Glutamatergic neuron (in vitro differentiated cells): ENCODE results near the gene SBNO1. TPM values are rescaled to one million over a fixed set of nuclear protein-coding genes. Genes with fewer than 3 reads are reported as not detected.

Experiments
- DNase-seq: peaks from one replicate; pipeline ENCODE4 v3.0.0; 2022
- H3K27ac Mint-ChIP-seq: one replicate; pipeline ENCODE4 v1.8.0; 2020; ENCODE audit warnings: mild to moderate bottlenecking, mixed read lengths, inconsistent platforms; ENCODE audit not compliant: unreplicated experiment
- H3K27me3 Mint-ChIP-seq: one replicate; pipeline ENCODE4 v1.8.0; 2020; ENCODE audit warnings: mild to moderate bottlenecking, moderate library complexity, mixed read lengths, inconsistent platforms; ENCODE audit not compliant: unreplicated experiment
- H3K36me3 Mint-ChIP-seq: one replicate; pipeline ENCODE4 v1.8.0; 2020; ENCODE audit warnings: mild to moderate bottlenecking, mixed read lengths, inconsistent platforms; ENCODE audit not compliant: unreplicated experiment
- H3K4me1 Mint-ChIP-seq: one replicate; pipeline ENCODE4 v1.8.0; 2020; ENCODE audit warnings: mild to moderate bottlenecking, low read depth, mixed read lengths, inconsistent platforms; ENCODE audit not compliant: unreplicated experiment
- H3K4me3 Mint-ChIP-seq: one replicate; pipeline ENCODE4 v1.8.0; 2020; ENCODE audit warnings: mild to moderate bottlenecking, mixed read lengths, inconsistent platforms; ENCODE audit not compliant: unreplicated experiment
- H3K9me3 Mint-ChIP-seq: one replicate; pipeline ENCODE4 v1.8.0; 2020; ENCODE audit warnings: mild to moderate bottlenecking, moderate library complexity, mixed read lengths, inconsistent platforms; ENCODE audit not compliant: unreplicated experiment
- total RNA-seq: library from RNA; stranded (reverse); fragmentation: NEBNext Ultra II Directional; extraction: Animal tissue kit (Norgen Biotek cat#: 25700); gene quantifications from one replicate; pipeline ENCODE4 v1.2.1, GENCODE V29; 2021; ENCODE audit not compliant: unreplicated experiment
- TF ChIP-seq, protein P1 (sequence below): fragments of 200-600 bp; sonication (generic); IDR thresholded peaks from one replicate; pipeline ENCODE4 v1.5.0; 2021; ENCODE audit not compliant: partially characterized antibody, unreplicated experiment

The SBNO1 gene
- total RNA-seq, 1 donor from 2014 or later = 50.9 TPM

DNA sequence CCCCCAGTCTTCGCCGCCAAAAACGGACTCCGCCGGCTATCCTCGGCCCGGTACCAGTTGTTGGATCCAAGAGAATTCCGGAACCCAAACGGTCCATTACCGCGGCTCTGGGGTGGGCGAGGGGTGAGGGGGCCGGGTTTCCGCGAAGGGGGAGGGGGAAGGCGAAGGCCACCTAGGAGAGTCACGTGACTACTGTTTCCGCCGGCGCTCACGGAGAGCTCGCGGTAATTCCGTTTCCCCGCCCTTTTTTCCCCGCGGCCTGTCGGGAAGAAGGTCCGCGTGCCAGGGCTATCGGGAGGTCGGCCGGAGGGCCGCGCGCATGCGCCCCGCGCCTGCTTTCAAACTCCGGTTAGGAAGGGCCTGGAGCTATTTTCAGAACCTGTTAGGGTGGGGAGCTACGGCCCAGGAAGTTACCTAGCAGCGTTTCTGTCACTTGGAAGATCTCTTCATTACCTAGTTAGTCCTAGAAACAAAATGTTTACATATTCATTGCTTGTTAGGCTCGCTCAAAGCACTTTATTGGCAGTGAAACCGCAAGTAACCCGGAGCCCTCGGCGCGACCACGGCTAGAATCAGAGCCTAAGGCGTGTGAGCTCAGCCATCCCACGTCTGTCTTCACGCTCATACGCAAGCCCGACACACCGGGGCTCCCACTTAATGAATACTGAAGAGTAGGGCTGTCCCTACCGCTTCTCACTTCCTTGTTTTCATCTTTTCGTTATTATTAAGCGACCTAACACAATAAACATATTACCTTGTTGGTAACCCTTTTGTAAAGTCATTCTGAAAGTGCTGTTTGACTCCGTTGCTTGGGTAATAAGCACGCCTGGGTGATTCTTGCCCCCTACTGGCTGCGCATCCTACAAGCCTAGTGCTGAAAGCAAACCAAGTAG, 624 bp upstream of the SBNO1 start:
- H3K4me3 Mint-ChIP-seq = peak overlapping the region; percentile 97

DNA sequence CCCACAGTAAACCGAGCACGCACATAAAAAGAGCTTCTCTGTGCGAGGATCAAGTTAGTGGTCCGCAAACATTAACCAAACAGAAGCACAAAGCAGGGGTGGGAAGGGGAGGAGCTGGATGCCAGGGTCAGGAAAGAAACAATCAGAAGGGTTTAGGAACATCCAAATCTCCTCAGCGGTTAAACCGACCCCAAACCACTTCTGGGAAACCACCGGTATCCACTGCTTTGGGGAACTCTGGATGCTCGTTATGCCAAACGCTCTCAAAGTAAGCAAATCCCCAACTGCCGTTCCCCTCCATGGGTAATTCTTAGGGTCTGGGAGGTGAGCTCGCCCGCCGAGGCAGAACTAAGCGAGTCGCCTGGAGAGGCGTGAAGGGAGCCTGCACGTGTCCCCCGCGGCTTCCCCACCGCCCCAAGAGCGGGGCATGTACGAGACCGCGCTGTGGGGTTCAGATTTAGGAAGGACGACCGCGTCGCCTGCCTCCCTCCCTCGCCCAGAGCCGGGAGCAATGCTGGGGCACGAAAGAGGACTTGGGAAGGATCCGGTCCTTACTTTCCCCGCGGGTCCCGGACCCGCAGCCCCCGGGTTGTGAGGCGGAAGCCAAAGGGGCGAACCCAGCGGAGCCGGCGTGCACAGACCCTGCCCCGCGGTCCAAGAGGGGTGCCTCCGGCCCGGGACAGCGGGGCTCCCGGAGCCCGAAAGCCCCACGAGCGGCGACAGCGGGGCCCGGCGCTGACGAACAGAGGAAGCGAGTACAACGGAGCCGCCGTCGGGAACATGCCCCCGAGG, 711 bp downstream of the SBNO1 start:
- Mint-ChIP-seq H3K27ac (peak overlapping the region; percentile 82), H3K4me1 (peaks cover 12% of the 10 kb centered on the region), H3K36me3 (no peaks in the 10 kb centered on the region), H3K4me3 (peak overlapping the region; percentile 97), H3K27me3 (peaks cover 3% of the 10 kb centered on the region), H3K9me3 (peaks cover 5% of the 10 kb centered on the region)
- DNase-seq = peak; percentile 32
- TF ChIP-seq, protein P1, sequence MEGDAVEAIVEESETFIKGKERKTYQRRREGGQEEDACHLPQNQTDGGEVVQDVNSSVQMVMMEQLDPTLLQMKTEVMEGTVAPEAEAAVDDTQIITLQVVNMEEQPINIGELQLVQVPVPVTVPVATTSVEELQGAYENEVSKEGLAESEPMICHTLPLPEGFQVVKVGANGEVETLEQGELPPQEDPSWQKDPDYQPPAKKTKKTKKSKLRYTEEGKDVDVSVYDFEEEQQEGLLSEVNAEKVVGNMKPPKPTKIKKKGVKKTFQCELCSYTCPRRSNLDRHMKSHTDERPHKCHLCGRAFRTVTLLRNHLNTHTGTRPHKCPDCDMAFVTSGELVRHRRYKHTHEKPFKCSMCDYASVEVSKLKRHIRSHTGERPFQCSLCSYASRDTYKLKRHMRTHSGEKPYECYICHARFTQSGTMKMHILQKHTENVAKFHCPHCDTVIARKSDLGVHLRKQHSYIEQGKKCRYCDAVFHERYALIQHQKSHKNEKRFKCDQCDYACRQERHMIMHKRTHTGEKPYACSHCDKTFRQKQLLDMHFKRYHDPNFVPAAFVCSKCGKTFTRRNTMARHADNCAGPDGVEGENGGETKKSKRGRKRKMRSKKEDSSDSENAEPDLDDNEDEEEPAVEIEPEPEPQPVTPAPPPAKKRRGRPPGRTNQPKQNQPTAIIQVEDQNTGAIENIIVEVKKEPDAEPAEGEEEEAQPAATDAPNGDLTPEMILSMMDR = no peak

More for the DNA sequence above, 624 bp upstream of the SBNO1 start:
- peak; percentile 97 for DNase-seq
- H3K4me1 Mint-ChIP-seq = peaks cover 12% of the 10 kb centered on the region
- H3K27me3 Mint-ChIP-seq = peaks cover 3% of the 10 kb centered on the region
- peaks cover 5% of the 10 kb centered on the region for H3K9me3 Mint-ChIP-seq
- peak overlapping the region; percentile 91 for H3K27ac Mint-ChIP-seq
- no peaks in the 10 kb centered on the region for H3K36me3 Mint-ChIP-seq
- TF ChIP-seq, protein P1 = peak; percentile 73

DNA sequence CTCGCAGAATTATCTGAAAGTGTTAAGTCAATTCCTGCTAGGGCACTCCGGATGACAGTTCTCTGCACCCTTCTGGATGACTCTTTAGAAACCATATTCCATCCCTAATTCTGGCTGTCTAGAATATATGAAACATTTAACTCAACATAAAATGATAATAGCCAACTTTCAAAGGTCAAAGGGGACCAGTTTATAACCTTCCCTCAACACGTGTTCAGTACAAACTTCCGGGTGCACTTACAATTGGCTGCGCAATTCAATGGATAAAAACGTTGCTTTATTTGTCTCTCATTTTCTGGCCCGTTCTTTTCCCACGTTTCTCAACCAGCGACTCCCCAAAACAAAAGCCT, 1.3 kb downstream of the SBNO1 start:
- Mint-ChIP-seq H3K9me3 (peaks cover 5% of the 10 kb centered on the region), H3K27ac (peak overlapping the region; percentile 82), H3K4me3 (peak overlapping the region; percentile 97), H3K36me3 (no peaks in the 10 kb centered on the region), H3K27me3 (peaks cover 3% of the 10 kb centered on the region), H3K4me1 (peaks cover 12% of the 10 kb centered on the region)
- TF ChIP-seq, protein P1 = no peak
- DNase-seq = no peak

GRCh38 chr12:123358035-123358434, 6.6 kb downstream of the SBNO1 start:
- Mint-ChIP-seq H3K4me3 (no peak overlapping the region), H3K27ac (peak overlapping the region; percentile 22), H3K9me3 (no peaks in the 10 kb centered on the region), H3K36me3 (no peaks in the 10 kb centered on the region), H3K27me3 (no peaks in the 10 kb centered on the region), H3K4me1 (peaks cover 3% of the 10 kb centered on the region)
- TF ChIP-seq, protein P1 = no peak
- no peak for DNase-seq
